ENCODE data around the gene KNL1.

Gene KNL1

DNA sequence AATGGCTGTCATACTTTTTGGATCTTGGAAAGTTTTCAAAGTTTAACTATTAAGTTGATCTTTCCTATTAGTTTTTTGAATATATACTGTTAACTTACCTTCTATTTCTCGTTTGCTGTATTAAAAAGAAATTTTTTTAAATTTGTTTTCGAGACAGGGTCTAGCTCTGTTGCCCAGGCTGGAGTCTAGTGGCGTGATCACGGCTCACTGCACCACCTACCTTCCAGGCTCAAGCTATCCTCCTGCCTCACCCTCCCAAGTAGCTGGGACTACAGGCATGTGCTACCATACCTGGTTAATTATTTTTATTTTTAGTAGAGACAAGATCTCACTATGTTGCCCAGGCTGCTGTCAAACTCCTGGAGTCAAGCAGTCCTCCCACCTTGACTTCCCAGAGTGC, 4.6 kb downstream of the KNL1 start:
- Histone ChIP-seq H3K4me3 (ENCODE audit: severe bottlenecking) (no peak overlapping the region), H3K4me1 (ENCODE audit: insufficient read depth, poor library complexity, severe bottlenecking) (peaks cover 16% of the 10 kb centered on the region), H3K27me3 (ENCODE audit: insufficient read depth, poor library complexity, severe bottlenecking) (no peaks in the 10 kb centered on the region), H3K36me3 (ENCODE audit: low read depth) (peaks cover 10% of the 10 kb centered on the region), H3K9me3 (ENCODE audit: severe bottlenecking) (no peaks in the 10 kb centered on the region), H3K27ac (ENCODE audit: poor library complexity, severe bottlenecking) (no peak overlapping the region)
- no peak for TF ChIP-seq CTCF (IDR thresholded peaks at IDR 0.05; ENCODE audit: poor library complexity, severe bottlenecking)
- ATAC-seq (ENCODE audit: low read depth): no peak
- DNase-seq (ENCODE audit: low spot score): no peak

- ATAC-seq (ENCODE audit: low read depth) (no peak), DNase-seq (ENCODE audit: low spot score) (no peak)
- H3K9me3 ChIP-seq (ENCODE audit: severe bottlenecking): no peaks in the 10 kb centered on the region
- peaks cover 32% of the 10 kb centered on the region for H3K36me3 ChIP-seq (ENCODE audit: low read depth)
- no peaks in the 10 kb centered on the region for H3K27me3 ChIP-seq (ENCODE audit: insufficient read depth, poor library complexity, severe bottlenecking)
- no peak overlapping the region for H3K4me3 ChIP-seq (ENCODE audit: severe bottlenecking)
- no peak for TF ChIP-seq CTCF (IDR thresholded peaks at IDR 0.05; ENCODE audit: poor library complexity, severe bottlenecking)
- peaks cover 9% of the 10 kb centered on the region for H3K4me1 ChIP-seq (ENCODE audit: insufficient read depth, poor library complexity, severe bottlenecking)
- no peak overlapping the region for H3K27ac ChIP-seq (ENCODE audit: poor library complexity, severe bottlenecking)
Measured at GRCh38 chr15:40600956-40601355, 6.9 kb downstream of the KNL1 start.

GRCh38 chr15:40603935-40604334, 9.9 kb downstream of the KNL1 start:
- no peak for DNase-seq (ENCODE audit: low spot score)
- TF ChIP-seq CTCF (IDR thresholded peaks at IDR 0.05; ENCODE audit: poor library complexity, severe bottlenecking): no peak
- Histone ChIP-seq H3K27me3 (ENCODE audit: insufficient read depth, poor library complexity, severe bottlenecking) (no peaks in the 10 kb centered on the region), H3K36me3 (ENCODE audit: low read depth) (peaks cover 54% of the 10 kb centered on the region), H3K27ac (ENCODE audit: poor library complexity, severe bottlenecking) (no peak overlapping the region), H3K4me3 (ENCODE audit: severe bottlenecking) (no peak overlapping the region), H3K4me1 (ENCODE audit: insufficient read depth, poor library complexity, severe bottlenecking) (no peaks in the 10 kb centered on the region), H3K9me3 (ENCODE audit: severe bottlenecking) (no peaks in the 10 kb centered on the region)
- no peak for ATAC-seq (ENCODE audit: low read depth)

DNA sequence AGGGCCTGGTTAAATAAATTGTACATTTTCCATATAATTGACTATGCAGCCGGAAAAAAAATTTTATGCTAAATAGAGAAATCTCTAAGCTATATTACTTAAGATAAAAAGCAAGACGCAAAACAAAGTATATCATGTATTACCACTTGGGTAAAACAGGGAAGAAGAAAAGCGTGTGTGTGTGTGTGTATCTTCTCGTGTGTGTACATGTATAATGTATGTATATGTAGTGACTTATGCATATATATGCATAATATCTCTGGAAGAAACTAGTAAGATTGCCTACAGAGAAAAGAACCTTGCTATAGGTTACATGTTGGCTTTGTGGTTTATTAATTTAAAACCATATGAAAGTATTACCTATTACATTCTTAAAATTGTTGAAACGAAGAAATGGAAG, 19.0 kb downstream of the KNL1 start:
- no peak overlapping the region for H3K27ac ChIP-seq (ENCODE audit: poor library complexity, severe bottlenecking)
- no peak for TF ChIP-seq CTCF (IDR thresholded peaks at IDR 0.05; ENCODE audit: poor library complexity, severe bottlenecking)
- no peaks in the 10 kb centered on the region for H3K27me3 ChIP-seq (ENCODE audit: insufficient read depth, poor library complexity, severe bottlenecking)
- DNase-seq (ENCODE audit: low spot score): no peak
- no peaks in the 10 kb centered on the region for H3K9me3 ChIP-seq (ENCODE audit: severe bottlenecking)
- no peaks in the 10 kb centered on the region for H3K4me1 ChIP-seq (ENCODE audit: insufficient read depth, poor library complexity, severe bottlenecking)
- H3K4me3 ChIP-seq (ENCODE audit: severe bottlenecking): no peak overlapping the region
- peaks cover 82% of the 10 kb centered on the region for H3K36me3 ChIP-seq (ENCODE audit: low read depth)
- ATAC-seq (ENCODE audit: low read depth): no peak

DNA sequence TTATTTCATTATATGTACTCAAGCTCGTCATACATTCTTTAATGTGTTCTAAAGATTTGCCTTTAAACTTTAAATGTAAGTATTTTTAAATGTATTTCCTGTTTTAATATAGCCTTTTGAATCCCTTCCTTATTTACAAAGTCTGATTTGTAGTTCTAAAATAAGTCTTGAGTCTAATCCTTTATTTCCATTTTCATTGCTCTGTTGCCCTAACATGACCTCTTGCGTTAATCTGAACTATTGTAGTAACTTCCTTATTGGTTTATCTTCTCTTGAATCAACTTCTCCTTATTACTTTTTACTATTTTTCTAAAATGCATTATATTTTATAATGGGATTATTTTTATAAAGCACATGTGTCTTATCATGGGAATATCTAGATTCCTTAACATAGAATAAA, 24.0 kb downstream of the KNL1 start:
- no peak overlapping the region for H3K4me3 ChIP-seq (ENCODE audit: severe bottlenecking)
- DNase-seq (ENCODE audit: low spot score) (no peak), ATAC-seq (ENCODE audit: low read depth) (no peak)
- TF ChIP-seq CTCF (IDR thresholded peaks at IDR 0.05; ENCODE audit: poor library complexity, severe bottlenecking): no peak
- peaks cover 84% of the 10 kb centered on the region for H3K36me3 ChIP-seq (ENCODE audit: low read depth)
- no peaks in the 10 kb centered on the region for H3K27me3 ChIP-seq (ENCODE audit: insufficient read depth, poor library complexity, severe bottlenecking)
- H3K9me3 ChIP-seq (ENCODE audit: severe bottlenecking): no peaks in the 10 kb centered on the region
- H3K4me1 ChIP-seq (ENCODE audit: insufficient read depth, poor library complexity, severe bottlenecking): no peaks in the 10 kb centered on the region
- H3K27ac ChIP-seq (ENCODE audit: poor library complexity, severe bottlenecking): no peak overlapping the region

Data from RWPE2 (cell line).